ENCODE results near the gene U2AF1L4.

U2AF1L4 gene

DNA sequence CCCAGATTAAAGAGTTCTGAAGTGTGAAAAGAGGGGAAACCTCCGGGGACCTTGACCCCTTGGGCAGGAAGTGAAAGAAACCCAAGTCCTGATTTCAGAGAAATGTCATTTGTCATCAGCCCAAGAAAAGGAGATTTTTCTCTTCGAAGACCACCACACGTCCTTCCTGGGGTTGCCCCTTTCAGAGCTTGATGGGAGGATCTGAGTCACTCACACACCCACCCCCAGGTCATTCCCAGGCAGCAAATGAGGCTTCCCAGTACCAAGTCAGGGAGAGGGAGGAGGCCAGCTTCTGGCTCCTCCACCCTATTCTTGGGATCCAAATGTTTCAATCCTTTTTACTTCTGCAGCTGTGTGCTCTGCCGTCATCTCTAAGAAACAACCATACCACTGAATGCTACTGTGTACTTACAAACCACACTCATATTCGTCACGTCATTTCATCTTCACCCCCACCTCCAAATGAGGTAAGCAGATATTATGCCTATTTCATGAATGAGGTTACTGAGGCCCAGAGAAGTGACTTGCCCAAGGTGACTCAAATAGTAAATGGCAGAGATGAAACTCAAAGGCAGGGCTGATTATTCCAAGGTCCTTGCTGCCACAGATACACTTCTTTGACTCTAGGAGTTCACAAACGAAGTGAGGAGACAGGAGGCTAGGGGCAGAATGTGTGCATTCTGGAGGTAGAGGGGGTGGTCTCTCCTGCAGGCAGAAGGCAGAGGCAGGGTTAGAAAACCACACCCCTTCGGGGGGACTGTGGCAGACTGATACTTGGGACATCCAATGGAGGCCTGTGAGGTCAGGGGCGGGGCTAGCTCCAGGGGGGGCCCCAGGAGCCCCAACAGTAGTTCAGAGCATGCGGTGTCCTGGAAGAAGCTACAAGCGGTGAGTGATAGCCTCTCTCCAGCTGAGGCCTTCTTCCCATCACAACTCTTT, 32.4 kb downstream of the U2AF1L4 start:
- no peak overlapping the region for H3K9ac ChIP-seq (ENCODE audit: low read depth, low read length, poor library complexity, severe bottlenecking)

DNA sequence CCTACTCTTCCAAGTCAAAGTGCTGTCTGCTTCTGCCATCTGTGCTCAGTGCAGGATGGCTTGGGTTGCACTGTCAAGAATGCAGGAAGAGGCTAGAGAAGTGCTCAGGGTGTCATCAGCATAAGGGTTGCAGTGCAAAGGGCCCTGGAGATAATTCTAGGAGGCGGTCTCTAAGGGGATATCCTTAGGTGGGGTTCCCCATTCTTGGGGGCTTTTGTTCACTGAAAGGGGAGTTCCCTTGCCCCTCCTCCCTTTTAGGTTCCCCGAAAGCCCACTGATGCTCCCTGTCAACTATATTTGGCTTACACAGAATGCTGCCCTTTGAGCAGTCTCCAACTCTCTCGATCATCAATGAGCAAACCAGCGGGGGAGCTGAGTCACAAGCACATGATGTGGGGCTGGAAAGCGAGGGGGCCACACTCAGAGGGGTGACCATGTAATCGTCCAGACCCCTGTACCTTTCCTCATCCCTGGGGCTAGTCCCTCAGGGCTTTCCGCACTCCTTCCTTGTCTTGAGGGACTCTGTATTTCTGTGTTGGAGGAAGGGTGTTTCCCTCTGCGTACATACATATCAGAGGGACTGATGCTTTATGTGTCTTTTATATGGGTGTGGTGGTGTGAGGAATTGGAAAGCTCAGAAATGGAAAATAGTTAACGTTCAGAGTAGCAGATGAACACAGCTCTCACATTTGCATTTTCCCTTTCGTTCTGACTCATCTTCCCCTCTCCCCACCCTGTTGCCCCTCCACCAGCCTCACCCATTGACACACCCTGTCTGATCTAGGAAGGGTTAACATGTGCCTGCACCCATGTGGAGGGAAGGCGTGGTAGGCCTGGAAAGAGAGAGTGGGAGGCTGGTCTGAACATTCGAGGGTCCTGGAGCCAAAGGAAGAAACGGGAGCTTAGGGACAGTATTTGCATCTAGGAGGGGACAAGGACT, 34.2 kb downstream of the U2AF1L4 start:
- H3K4me1 ChIP-seq (ENCODE audit: insufficient read depth, low read length, poor library complexity, severe bottlenecking): peaks cover 10% of the 10 kb centered on the region
- no peaks in the 10 kb centered on the region for H3K27me3 ChIP-seq (ENCODE audit: insufficient read depth, low read length, poor library complexity, severe bottlenecking)
- no peak overlapping the region for H3K4me3 ChIP-seq (ENCODE audit: low read length, poor library complexity, severe bottlenecking)
- H3K9ac ChIP-seq (ENCODE audit: low read depth, low read length, poor library complexity, severe bottlenecking): no peak overlapping the region
- H3K9me3 ChIP-seq (ENCODE audit: insufficient read depth, low read depth, low read length): no peaks in the 10 kb centered on the region
- no peaks in the 10 kb centered on the region for H4K20me1 ChIP-seq (ENCODE audit: insufficient read depth, low read length, poor library complexity, severe bottlenecking)
- H3K79me2 ChIP-seq (ENCODE audit: insufficient read depth, low read length): peaks cover 8% of the 10 kb centered on the region
- TF ChIP-seq, protein P1, sequence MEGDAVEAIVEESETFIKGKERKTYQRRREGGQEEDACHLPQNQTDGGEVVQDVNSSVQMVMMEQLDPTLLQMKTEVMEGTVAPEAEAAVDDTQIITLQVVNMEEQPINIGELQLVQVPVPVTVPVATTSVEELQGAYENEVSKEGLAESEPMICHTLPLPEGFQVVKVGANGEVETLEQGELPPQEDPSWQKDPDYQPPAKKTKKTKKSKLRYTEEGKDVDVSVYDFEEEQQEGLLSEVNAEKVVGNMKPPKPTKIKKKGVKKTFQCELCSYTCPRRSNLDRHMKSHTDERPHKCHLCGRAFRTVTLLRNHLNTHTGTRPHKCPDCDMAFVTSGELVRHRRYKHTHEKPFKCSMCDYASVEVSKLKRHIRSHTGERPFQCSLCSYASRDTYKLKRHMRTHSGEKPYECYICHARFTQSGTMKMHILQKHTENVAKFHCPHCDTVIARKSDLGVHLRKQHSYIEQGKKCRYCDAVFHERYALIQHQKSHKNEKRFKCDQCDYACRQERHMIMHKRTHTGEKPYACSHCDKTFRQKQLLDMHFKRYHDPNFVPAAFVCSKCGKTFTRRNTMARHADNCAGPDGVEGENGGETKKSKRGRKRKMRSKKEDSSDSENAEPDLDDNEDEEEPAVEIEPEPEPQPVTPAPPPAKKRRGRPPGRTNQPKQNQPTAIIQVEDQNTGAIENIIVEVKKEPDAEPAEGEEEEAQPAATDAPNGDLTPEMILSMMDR (conservative IDR thresholded peaks at IDR 0.05; ENCODE audit: low read length): no peak
- TF ChIP-seq EZH2phosphoT487 (IDR thresholded peaks at IDR 0.05; ENCODE audit: borderline replicate concordance): no peak
- H3F3A ChIP-seq (ENCODE audit: low read depth): no peaks in the 10 kb centered on the region
- H3K36me3 ChIP-seq (ENCODE audit: insufficient read depth, low read length): no peaks in the 10 kb centered on the region
- H2AFZ ChIP-seq (ENCODE audit: low read length): no peak overlapping the region
- no peak overlapping the region for H3K4me2 ChIP-seq (ENCODE audit: low read depth, low read length, poor library complexity, severe bottlenecking)
- no peaks in the 10 kb centered on the region for H3K9me2 ChIP-seq (replicated peaks; ENCODE audit: low read depth, low read length)

More for the DNA sequence above, 32.4 kb downstream of the U2AF1L4 start:
- peaks cover 14% of the 10 kb centered on the region for H3K4me1 ChIP-seq (ENCODE audit: insufficient read depth, low read length, poor library complexity, severe bottlenecking)
- H3K4me2 ChIP-seq (ENCODE audit: low read depth, low read length, poor library complexity, severe bottlenecking): no peak overlapping the region
- no peaks in the 10 kb centered on the region for H3K36me3 ChIP-seq (ENCODE audit: insufficient read depth, low read length)
- H3K79me2 ChIP-seq (ENCODE audit: insufficient read depth, low read length): peaks cover 8% of the 10 kb centered on the region
- H3K27me3 ChIP-seq (ENCODE audit: insufficient read depth, low read length, poor library complexity, severe bottlenecking): no peaks in the 10 kb centered on the region
- H3F3A ChIP-seq (ENCODE audit: low read depth): no peaks in the 10 kb centered on the region
- H2AFZ ChIP-seq (ENCODE audit: low read length): no peak overlapping the region
- TF ChIP-seq, protein P1 (conservative IDR thresholded peaks at IDR 0.05; ENCODE audit: low read length): no peak
- no peak for TF ChIP-seq EZH2phosphoT487 (IDR thresholded peaks at IDR 0.05; ENCODE audit: borderline replicate concordance)
- H4K20me1 ChIP-seq (ENCODE audit: insufficient read depth, low read length, poor library complexity, severe bottlenecking): no peaks in the 10 kb centered on the region
- no peaks in the 10 kb centered on the region for H3K9me3 ChIP-seq (ENCODE audit: insufficient read depth, low read depth, low read length)
- H3K9me2 ChIP-seq (replicated peaks; ENCODE audit: low read depth, low read length): no peaks in the 10 kb centered on the region
- no peak overlapping the region for H3K4me3 ChIP-seq (ENCODE audit: low read length, poor library complexity, severe bottlenecking)

DNA sequence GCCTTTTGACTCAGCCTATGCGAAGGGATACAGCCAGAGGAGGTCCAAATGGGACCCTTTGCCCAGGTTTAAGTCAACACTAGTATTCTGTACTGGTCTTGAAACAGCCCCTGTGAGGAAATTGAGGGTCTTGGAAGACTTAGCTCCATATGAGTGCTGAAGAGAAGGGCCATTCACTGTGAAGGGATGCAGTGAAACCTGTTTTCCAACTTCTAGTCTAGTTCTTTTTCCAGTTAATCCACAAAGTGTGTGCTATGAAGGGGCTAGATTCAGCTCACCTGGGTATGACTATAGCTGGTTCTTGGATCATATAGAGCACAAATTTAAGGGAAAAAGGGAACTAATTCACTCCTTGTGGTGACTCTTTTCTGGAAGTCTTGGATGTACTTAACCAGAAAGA, 36.8 kb downstream of the U2AF1L4 start:
- Histone ChIP-seq H2AFZ (ENCODE audit: low read length) (no peak overlapping the region), H3K79me2 (ENCODE audit: insufficient read depth, low read length) (no peaks in the 10 kb centered on the region), H3K4me3 (ENCODE audit: low read length, poor library complexity, severe bottlenecking) (no peak overlapping the region), H3K36me3 (ENCODE audit: insufficient read depth, low read length) (no peaks in the 10 kb centered on the region), H3K9me2 (replicated peaks; ENCODE audit: low read depth, low read length) (no peaks in the 10 kb centered on the region), H3K4me1 (ENCODE audit: insufficient read depth, low read length, poor library complexity, severe bottlenecking) (no peaks in the 10 kb centered on the region), H3K4me2 (ENCODE audit: low read depth, low read length, poor library complexity, severe bottlenecking) (no peak overlapping the region), H3K27me3 (ENCODE audit: insufficient read depth, low read length, poor library complexity, severe bottlenecking) (no peaks in the 10 kb centered on the region), H3F3A (ENCODE audit: low read depth) (no peaks in the 10 kb centered on the region), H3K9me3 (ENCODE audit: insufficient read depth, low read depth, low read length) (no peaks in the 10 kb centered on the region), H3K9ac (ENCODE audit: low read depth, low read length, poor library complexity, severe bottlenecking) (no peak overlapping the region), H4K20me1 (ENCODE audit: insufficient read depth, low read length, poor library complexity, severe bottlenecking) (no peaks in the 10 kb centered on the region)
- TF ChIP-seq, protein P1 (conservative IDR thresholded peaks at IDR 0.05; ENCODE audit: low read length): no peak
- no peak for TF ChIP-seq EZH2phosphoT487 (IDR thresholded peaks at IDR 0.05; ENCODE audit: borderline replicate concordance)

Measured in Loucy (cell line).